HG03025 (cell line): ENCODE measurements around the gene SORT1.
"Not testable (repeated sequence)": the region's sequence is repeated elsewhere in the genome, so short reads cannot be mapped to it uniquely, and the experiment has no call there.

Experiments used
- ATAC-seq: cut with Tn5 transposase; IDR thresholded peaks from one replicate; pipeline ENCODE4 v1.9.1; 2021; ENCODE audit warnings: mild to moderate bottlenecking, moderate library complexity; ENCODE audit not compliant: unreplicated experiment, low FRiP score

SORT1 gene

GRCh38 chr1:109383854-109384253 is 13.9 kb downstream of the SORT1 start:
- ATAC-seq = no peak

GRCh38 chr1:109383087-109383779 is 14.5 kb downstream of the SORT1 start:
- no peak for ATAC-seq

GRCh38 chr1:109381573-109381972 is 16.1 kb downstream of the SORT1 start:
- no peak for ATAC-seq

- no peak for ATAC-seq
These were observed 17.8 kb downstream of the SORT1 start for GRCh38 chr1:109379907-109380306.

- no peak for ATAC-seq
These were observed 18.3 kb downstream of the SORT1 start for GRCh38 chr1:109379422-109379821.

- ATAC-seq = no peak
These were observed 20.0 kb downstream of the SORT1 start for GRCh38 chr1:109377698-109378097.

- ATAC-seq = not testable (repeated sequence)
These were observed 24.0 kb downstream of the SORT1 start for GRCh38 chr1:109373696-109374095.

GRCh38 chr1:109373126-109373525 is 24.6 kb downstream of the SORT1 start:
- ATAC-seq = no peak

GRCh38 chr1:109372281-109372680 is 25.4 kb downstream of the SORT1 start:
- no peak for ATAC-seq

GRCh38 chr1:109371341-109371739 is 26.4 kb downstream of the SORT1 start:
- no peak for ATAC-seq

- no peak for ATAC-seq
These were observed 26.9 kb downstream of the SORT1 start for GRCh38 chr1:109370712-109371340.

- ATAC-seq = no peak
These were observed 28.5 kb downstream of the SORT1 start for GRCh38 chr1:109369167-109369746.

- no peak for ATAC-seq
These were observed 29.3 kb downstream of the SORT1 start for GRCh38 chr1:109368464-109368863.

GRCh38 chr1:109367626-109368025 is 30.1 kb downstream of the SORT1 start:
- no peak for ATAC-seq

- ATAC-seq = no peak
These were observed 32.0 kb downstream of the SORT1 start for GRCh38 chr1:109365642-109366204.

GRCh38 chr1:109361649-109362048 is 36.1 kb downstream of the SORT1 start:
- ATAC-seq = no peak

GRCh38 chr1:109361069-109361468 is 36.6 kb downstream of the SORT1 start:
- no peak for ATAC-seq

- no peak for ATAC-seq
These were observed 40.1 kb downstream of the SORT1 start for GRCh38 chr1:109357616-109358015.

- no peak for ATAC-seq
These were observed 40.8 kb downstream of the SORT1 start for GRCh38 chr1:109356915-109357314.

GRCh38 chr1:109356505-109356904 is 41.2 kb downstream of the SORT1 start:
- ATAC-seq = no peak

GRCh38 chr1:109354929-109355328 is 42.8 kb downstream of the SORT1 start:
- ATAC-seq = no peak

GRCh38 chr1:109351457-109351856 is 46.3 kb downstream of the SORT1 start:
- no peak for ATAC-seq
